PC-3 (cell line): ENCODE data around the gene NRCAM.

Source experiments
- CTCF ChIP-seq: fragments of 300-600 bp; sonication (generic); conservative IDR thresholded peaks from 2 replicates; pipeline ENCODE4 v1.5.1; 2017; ENCODE audit warnings: antibody characterized with exemption, low read depth, mild to moderate bottlenecking, low read length
- EZH2 ChIP-seq: fragments of 300-600 bp; sonication (generic); IDR thresholded peaks from one replicate; pipeline ENCODE4 v1.6.1; 2017; ENCODE audit warnings: antibody characterized with exemption, mild to moderate bottlenecking, low read length; ENCODE audit not compliant: unreplicated experiment

DNA sequence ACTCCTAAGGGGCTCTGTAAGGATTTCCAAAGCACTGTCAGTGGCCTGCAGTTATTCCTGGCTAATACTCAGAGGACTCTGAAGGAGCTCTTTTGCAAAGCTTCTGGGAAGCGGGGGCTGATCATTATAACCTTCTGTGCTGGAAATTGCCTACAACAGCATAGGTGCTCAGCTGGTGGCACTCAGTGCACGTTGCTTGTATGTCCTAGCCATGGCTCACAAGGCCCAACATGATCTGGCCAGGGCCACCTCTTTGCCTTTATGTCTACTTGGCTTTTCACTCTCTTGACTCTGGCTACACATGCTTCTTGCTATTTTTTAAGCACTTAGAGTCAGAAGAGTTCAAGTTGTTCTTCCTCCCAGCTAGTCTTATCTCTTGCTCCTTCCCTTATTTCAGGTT, 343.6 kb downstream of the NRCAM start:
- TF ChIP-seq CTCF (no peak), EZH2 (no peak)
